GM10266 (cell line): ENCODE measurements around the gene CIRBP.

Experiments
- DNase-seq: peaks from one replicate; pipeline ENCODE4 v3.0.0; 2012; ENCODE audit errors: extremely low spot score
- TF ChIP-seq, protein P1 (sequence below): IDR thresholded peaks from 2 replicates; pipeline ENCODE4 v1.5.1; 2012; ENCODE audit warnings: mild to moderate bottlenecking, low read depth; ENCODE audit not compliant: control insufficient read depth, insufficient read depth; ENCODE audit errors: missing control alignments

CIRBP gene

DNA sequence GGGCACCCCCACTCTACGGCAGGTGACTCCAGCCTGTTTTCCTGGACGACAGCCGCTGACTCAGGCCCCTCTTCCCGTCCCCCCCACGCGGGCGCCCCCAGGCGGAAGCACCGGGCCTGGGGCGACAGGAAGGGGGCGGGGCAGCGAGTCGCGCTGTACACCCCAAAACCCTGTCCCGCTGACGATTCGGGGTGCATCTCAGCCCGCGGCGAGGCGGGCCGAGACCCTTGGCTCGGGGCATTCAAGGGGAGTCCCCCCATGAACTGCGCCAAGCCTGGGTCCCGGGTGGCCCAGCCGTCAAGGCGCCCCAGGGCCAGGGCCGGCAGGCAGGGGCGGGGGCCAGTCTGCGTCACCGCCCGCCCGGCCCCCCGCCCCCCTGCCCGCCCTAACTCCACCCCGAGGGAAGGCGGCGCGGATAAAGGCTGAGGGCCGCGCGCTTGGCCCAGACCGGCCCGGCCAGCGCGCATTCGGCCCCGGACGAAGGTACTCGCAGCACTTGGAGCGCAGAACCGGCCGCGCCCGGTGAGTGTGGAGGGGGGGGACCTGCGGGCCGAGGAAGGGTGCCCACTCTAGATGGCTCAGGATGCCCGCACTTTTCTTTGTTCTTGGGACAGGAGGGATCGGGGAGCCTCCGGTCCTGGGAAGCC, 20.9 kb upstream of the CIRBP start, which contains the start of gene MIDN:
MIDN (plus strand) TSS at position 445 of the 647 bp plus-strand sequence. CDS start 1,714 bp downstream, outside the sequence.
- peak; percentile 88 for DNase-seq

DNA sequence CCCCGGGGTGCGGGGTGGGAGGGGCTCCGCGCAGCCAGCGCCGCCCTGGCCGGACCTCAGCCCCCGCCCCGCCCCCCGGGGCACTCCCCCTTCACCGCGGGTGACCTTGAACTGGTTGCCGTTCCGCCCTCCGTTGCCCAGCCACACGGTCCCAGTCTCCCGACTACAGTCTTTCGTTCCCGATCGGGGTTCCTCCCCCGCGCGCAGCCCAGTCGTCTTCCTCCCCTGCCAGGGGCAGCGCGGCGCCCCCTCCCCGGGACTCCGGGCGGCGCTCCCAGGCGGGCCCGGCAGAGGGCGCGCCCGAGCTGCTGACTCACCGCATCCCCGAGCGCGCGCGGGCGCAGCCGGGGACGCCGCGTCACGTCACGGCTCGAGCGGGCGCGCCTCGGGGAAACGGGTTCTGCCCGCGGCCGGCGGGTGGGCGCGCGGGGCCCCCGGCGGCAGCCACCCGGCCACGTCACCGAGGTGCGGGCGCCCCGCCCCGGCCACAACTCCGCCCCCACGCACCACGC, 20.3 kb upstream of the CIRBP start:
- peak; percentile 88 for DNase-seq
- TF ChIP-seq, protein P1, sequence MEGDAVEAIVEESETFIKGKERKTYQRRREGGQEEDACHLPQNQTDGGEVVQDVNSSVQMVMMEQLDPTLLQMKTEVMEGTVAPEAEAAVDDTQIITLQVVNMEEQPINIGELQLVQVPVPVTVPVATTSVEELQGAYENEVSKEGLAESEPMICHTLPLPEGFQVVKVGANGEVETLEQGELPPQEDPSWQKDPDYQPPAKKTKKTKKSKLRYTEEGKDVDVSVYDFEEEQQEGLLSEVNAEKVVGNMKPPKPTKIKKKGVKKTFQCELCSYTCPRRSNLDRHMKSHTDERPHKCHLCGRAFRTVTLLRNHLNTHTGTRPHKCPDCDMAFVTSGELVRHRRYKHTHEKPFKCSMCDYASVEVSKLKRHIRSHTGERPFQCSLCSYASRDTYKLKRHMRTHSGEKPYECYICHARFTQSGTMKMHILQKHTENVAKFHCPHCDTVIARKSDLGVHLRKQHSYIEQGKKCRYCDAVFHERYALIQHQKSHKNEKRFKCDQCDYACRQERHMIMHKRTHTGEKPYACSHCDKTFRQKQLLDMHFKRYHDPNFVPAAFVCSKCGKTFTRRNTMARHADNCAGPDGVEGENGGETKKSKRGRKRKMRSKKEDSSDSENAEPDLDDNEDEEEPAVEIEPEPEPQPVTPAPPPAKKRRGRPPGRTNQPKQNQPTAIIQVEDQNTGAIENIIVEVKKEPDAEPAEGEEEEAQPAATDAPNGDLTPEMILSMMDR: peak; percentile 95

More for the DNA sequence above, 20.9 kb upstream of the CIRBP start, which contains the start of gene MIDN:
- TF ChIP-seq, protein P1: peak; percentile 60

DNA sequence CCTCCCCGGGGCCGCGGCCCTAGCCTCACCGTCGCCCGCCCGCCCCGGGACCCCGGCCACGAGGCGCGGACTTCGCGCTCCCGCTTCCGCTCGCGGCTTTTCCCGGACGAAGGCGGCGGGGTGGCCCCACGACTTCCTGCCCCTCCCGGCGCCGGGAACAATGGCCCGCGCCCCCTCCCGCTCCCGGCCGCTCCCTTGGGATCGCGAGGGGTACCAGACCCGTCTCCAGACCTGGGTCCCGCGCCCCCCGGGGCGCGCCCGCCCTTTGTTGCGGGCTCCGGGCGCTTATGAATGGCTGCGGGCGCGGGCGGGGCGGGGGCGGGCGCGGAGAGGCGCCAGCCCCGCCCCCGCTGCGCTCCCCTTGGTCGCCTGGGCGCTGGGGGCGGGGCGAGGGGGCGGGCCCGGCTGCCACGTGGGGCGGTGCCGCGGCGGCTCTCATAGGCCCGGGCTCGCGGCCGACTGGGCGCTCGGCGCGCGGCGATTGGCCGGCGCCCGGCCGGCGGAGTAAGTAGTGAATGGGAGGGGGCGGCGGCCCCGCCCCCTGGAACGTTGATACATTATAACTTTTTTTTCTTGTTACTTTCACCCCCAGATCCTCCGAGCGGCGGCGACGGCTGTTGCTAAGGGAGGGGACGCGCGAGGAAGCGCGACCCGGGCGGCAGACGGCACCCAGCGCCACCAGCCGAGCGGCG, 19.7 kb upstream of the CIRBP start:
- TF ChIP-seq, protein P1: no peak
- DNase-seq: peak; percentile 99

DNA sequence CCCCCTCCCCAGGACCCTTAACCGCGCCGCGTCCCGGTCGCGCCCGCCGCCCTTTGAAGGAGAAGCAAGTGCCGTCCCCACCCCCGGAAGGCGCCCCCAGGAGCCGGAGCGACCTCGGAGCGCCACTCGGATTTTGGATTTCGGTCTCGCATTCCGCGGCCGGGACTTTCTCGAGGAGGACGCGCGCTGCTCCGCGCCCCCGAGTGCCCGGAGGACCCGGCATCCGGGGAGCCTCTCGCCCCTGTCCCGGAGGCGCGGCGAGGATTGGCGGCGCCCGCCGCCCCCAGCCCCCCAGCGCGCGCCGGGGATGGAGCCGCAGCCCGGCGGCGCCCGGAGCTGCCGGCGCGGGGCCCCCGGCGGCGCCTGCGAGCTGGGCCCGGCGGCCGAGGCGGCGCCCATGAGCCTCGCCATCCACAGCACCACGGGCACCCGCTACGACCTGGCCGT, 19.1 kb upstream of the CIRBP start:
- TF ChIP-seq, protein P1: no peak
- DNase-seq: no peak

DNA sequence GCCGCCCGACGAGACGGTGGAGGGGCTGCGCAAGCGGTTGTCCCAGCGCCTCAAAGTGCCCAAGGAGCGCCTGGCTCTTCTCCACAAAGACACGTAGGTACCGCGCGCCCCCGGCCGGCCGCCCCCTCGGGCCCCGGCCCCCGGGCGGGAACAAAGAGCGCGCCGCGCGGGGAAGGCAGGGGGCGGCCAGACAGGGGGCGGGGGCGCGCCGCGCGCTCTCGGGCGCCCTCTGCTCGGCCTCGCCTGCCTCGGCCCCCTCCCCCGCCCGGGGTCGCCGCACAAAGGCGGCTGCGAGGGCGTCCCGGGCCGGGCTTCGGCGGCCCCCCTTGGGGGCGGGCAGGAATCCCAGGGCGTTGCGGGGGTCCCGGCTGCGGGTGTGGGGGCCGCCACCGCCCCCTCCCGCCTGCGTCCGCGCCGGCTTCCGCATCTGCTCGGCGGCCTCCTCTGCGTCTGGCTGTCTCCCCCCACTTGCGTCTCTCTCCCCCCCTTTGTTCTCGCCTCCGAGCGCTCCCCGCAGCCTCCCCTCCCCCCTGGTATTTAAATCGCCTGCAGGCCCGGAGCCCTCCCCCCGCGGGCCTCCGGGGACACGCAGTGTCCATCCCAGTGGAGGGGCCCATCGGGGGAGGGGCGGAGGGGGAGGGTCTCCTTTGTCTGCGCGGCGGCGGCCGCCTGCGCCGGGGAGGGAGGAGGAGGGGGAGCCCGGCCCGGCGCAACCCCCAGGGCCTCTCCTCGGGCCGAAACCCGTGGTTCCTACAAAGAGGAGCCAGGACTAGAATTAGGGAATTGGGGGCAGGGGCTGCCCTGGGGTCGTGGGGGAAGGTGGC, 18.5 kb upstream of the CIRBP start:
- peak; percentile 72 for DNase-seq
- TF ChIP-seq, protein P1: no peak

DNA sequence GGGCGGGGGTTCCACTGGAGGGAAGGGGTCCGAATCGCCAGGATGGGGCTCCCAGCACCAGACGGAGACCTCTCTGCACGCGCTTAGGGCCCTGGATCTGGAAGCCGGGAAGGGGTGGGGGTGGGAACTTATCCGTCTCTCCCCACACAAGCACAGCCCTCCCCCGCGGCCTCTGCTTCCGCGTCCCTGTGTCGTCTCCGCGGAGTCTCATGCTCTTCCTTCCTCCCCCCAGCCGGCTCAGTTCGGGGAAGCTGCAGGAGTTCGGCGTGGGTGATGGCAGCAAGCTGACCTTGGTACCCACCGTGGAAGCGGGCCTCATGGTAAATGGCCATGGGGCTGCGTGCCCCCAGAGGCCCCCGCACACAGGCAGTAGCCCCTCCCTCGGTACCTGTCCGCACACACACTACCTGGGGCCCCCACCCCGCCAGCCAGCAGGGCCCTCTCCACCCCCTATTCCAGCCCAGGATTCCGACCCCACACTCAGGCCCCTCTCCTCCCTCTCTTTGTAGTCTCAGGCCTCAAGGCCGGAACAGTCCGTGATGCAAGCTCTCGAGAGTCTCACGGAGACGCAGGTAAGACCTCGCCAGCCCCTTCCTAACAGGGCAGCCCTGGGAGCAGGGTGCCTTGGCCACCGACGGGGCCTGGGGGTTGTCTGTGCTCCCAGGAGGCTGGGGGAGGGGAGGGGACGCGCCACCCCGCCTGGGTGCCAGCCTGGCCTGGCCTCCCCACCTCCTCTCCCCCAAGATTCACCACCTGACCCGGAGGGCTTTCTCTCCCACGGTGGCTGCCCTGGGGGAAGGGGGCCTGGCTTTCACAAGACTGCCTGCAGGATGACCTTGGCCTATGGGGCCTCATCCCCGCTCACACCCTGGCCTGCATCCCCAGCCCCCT, 17.6 kb upstream of the CIRBP start:
- DNase-seq: no peak
- TF ChIP-seq, protein P1: no peak
